Heart left ventricle (tissue), 13 donors: ENCODE measurements around the gene NGEF.

ENCODE experiments used
- CTCF ChIP-seq, 12 donors: fragments of 200-600 bp; sonication (generic) in 4 of 12; IDR thresholded peaks; one replicate each; pipeline versions ENCODE4 v1.5.0 to v1.8.0; 2018 to 2022; ENCODE audit warnings: antibody characterized with exemption in 12 of 12, mild to moderate bottlenecking in 5 of 12
- POLR2A ChIP-seq, 2 donors: fragments of 450-650 bp; IDR thresholded peaks; one replicate each; pipeline ENCODE4 v1.6.1; 2017; ENCODE audit warnings: antibody characterized with exemption in 2 of 2, mild to moderate bottlenecking in 2 of 2, moderate library complexity in 2 of 2
- donor health status: ischemic (EF 13 %, LVEDD 7.1; RV severe dilation, severe dysfunction).
- donor health status: DM: no; HTN: yes; CAD: no.
- donor health status: DM: no; HTN: no; CAD: no.
- donor health status: ischemic (EF 25% LVEDD 6.9; RV normal size, moderate dysfunction).
- donor health status: ischemic (EF 25% LVEDD 5.7; RV mildly dilated, moderate dysfunction).
- donor health status: ischemic (EF 35%, LVEDD 5.7; RV mildly dilated, moderate dysfunction).
- donor health status: nonischemic (EF 11% LVEDD 7.7; RV severe dilation, severe dysfunction).
- donor health status: DM: yes; HTN: yes; CAD: no.
- donor health status: PGD.
- donor health status: ischemic (EF 29% LVEDD 5.4; RV normal size, mild dysfunction).
- donor health status: nonischemic (EF 23%, LVEDD 6.1; RV moderate dilation, normal function).

GRCh38 chr2:232999354-232999753 lies 13.7 kb downstream of the NGEF start:
- no peak for TF ChIP-seq CTCF (IDR thresholded peaks at IDR 0.05)
- no peak for TF ChIP-seq POLR2A (IDR thresholded peaks at IDR 0.05)
